Panc1 (cell line): Measurements from ENCODE around the gene SMAD1. TPM values are rescaled to one million over a fixed set of nuclear protein-coding genes. Genes with fewer than 3 reads are reported as not detected.
"Not testable (repeated sequence)": the region's sequence is repeated elsewhere in the genome, so short reads cannot be mapped to it uniquely, and the experiment has no call there.

Source experiments
- ATAC-seq: fragments of 200-7000 bp; cut with Tn5 transposase; 2 replicates; pipeline ENCODE4 v1.9.1; 2020; ENCODE audit warnings: mild to moderate bottlenecking, moderate library complexity
- BruUV-seq: library from RNA; stranded (reverse); fragments of 400-500 nt; replicated peaks from 2 replicates; lab custom pipeline; 2021; lab: Mats Ljungman, UMichigan
- CTCF ChIA-PET: fragments of 300-600 bp; sonication (Branson Sonifier 250); formaldehyde crosslinking; loops from one replicate; lab custom pipeline; 2022; ENCODE audit warnings: antibody characterized with exemption; lab: Charles Lee
- POLR2A ChIA-PET: fragments of 300-600 bp; sonication (Branson Sonifier 250); formaldehyde crosslinking; loops from one replicate; lab custom pipeline; 2022; ENCODE audit warnings: antibody characterized with exemption; lab: Charles Lee
- DNase-seq: peaks from one replicate; pipeline ENCODE4 v3.0.0-alpha.2; 2010; ENCODE audit warnings: low read depth, low spot score
- H3K27ac ChIP-seq: 2 replicates; pipeline ENCODE4 v1.5.1; 2011; ENCODE audit warnings: mild to moderate bottlenecking, low read length, inconsistent platforms
- H3K27me3 ChIP-seq: fragments of 200-500 bp; sonication (Bioruptor generic); 2 replicates; pipeline ENCODE4 v1.6.0; 2014; ENCODE audit warnings: low read length, inconsistent platforms; ENCODE audit not compliant: control insufficient read depth, insufficient read depth
- H3K36me3 ChIP-seq: fragments of 200-500 bp; sonication (Bioruptor generic); 2 replicates; pipeline ENCODE4 v1.5.1; 2014; ENCODE audit warnings: inconsistent platforms, mild to moderate bottlenecking, low read length, moderate library complexity; ENCODE audit not compliant: control insufficient read depth, insufficient read depth
- H3K4me1 ChIP-seq: 2 replicates; pipeline ENCODE4 v1.5.1; 2011; ENCODE audit warnings: inconsistent platforms, mild to moderate bottlenecking, low read length, moderate library complexity; ENCODE audit not compliant: control insufficient read depth, insufficient read depth
- H3K4me3 ChIP-seq, 2 experiments: 2 replicates each; pipeline ENCODE4 v1.5.1; 2011 to 2012; ENCODE audit warnings: low read depth in 2 of 2, low read length in 2 of 2, mild to moderate bottlenecking in 2 of 2, inconsistent platforms in 1 of 2, moderate library complexity in 1 of 2
- H3K9me3 ChIP-seq: fragments of 200-500 bp; sonication (Bioruptor generic); 2 replicates; pipeline ENCODE4 v1.5.1; 2014; ENCODE audit warnings: low read depth, mild to moderate bottlenecking, inconsistent platforms, low read length, moderate library complexity; ENCODE audit not compliant: control insufficient read depth, insufficient read depth
- POLR2AphosphoS5 ChIP-seq: IDR thresholded peaks from 2 replicates; pipeline ENCODE4 v1.6.1; 2012; ENCODE audit warnings: mild to moderate bottlenecking, low read depth, low read length, moderate library complexity
- SIN3A ChIP-seq: IDR thresholded peaks from 2 replicates; pipeline ENCODE4 v1.6.1; 2012; ENCODE audit warnings: low read depth, mild to moderate bottlenecking, low read length, moderate library complexity, borderline replicate concordance; ENCODE audit not compliant: insufficient read depth
- TCF7L2 ChIP-seq: IDR thresholded peaks from 2 replicates; pipeline ENCODE4 v1.6.1; 2011; ENCODE audit warnings: mild to moderate bottlenecking, low read depth, low read length, inconsistent platforms
- in situ Hi-C: cut with HindIII; loops from 2 replicates; pipeline ENCODE4 v1.10.0; 2016; ENCODE audit warnings: low sequenced_read_pairs, low pct_unique_long_range_greater_than_20kb
- intact Hi-C: fragments of 100-400 bp; cut with micrococcal nuclease; formaldehyde crosslinking; loops from one replicate; pipeline ENCODE4 v1.10.0; 2022; ENCODE audit not compliant: unreplicated experiment
- total RNA-seq: library from RNA; stranded (reverse); gene quantifications from one replicate; pipeline ENCODE4 v1.2.1, GENCODE V29; 2021; ENCODE audit not compliant: unreplicated experiment
- TF ChIP-seq, protein P1 (sequence below), 2 experiments: IDR thresholded peaks; 2 replicates each; pipeline ENCODE4 v1.6.1; 2011 to 2012; ENCODE audit warnings: low read depth in 2 of 2, control low read depth in 1 of 2, low read length in 1 of 2, mild to moderate bottlenecking in 1 of 2, moderate library complexity in 1 of 2; ENCODE audit not compliant: insufficient read depth in 1 of 2

The SMAD1 gene
- total RNA-seq, 1 experiment from 2014 or later, result 24.1 TPM

DNA sequence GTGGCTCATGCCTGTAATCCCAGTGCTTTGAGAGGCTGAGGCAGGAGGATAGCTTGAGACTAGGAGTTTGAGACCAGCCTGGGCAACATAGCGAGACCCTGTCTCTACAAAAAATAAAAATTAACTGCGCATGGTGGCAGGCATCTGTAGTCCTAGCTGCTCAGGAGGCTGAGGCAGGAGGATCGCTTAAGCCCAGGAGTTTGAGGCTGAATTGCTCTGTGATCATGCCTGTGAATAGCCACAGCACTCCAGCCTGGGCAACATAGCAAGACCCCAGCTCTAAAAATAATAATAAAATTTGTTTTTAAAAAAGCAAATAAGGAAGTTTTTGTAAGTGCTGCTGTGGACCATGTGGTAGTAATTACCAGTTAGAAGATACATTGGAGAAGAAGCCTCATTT, 51.8 kb downstream of the SMAD1 start:
- CTCF ChIA-PET, H3K27me3 ChIP-seq, H3K4me3 ChIP-seq, H3K36me3 ChIP-seq, H3K9me3 ChIP-seq, intact Hi-C loops, in situ Hi-C loops, DNase-seq, ATAC-seq, POLR2A ChIA-PET, H3K4me1 ChIP-seq, H3K27ac ChIP-seq, BruUV-seq: not testable (repeated sequence)

DNA sequence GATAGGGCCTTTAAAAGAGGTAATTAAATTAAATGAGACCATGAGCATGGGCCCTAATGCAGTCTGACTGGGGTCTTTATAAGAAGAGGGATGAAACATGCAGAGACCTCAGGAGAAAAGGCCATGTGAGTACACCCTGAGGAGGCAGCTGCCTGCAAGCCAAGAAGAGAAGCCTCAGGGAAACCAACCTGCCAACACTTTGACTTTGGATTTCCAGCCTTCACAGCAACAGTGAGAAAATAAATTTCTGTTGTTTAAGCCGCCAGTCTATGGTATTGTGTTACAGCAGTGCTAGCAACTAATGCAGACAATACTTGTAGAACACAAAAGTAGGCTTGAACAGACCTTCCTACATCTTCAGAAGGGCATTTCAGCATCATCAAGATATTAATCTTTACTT, 52.3 kb downstream of the SMAD1 start:
- Histone ChIP-seq H3K4me1 (peaks cover 4% of the 10 kb centered on the region; the same call in 1 of the 2 replicates), H3K9me3 (no peaks in the 10 kb centered on the region), H3K27me3 (no peaks in the 10 kb centered on the region), H3K4me3 (no peak overlapping the region), H3K36me3 (no peaks in the 10 kb centered on the region), H3K27ac (no peak overlapping the region)
- ATAC-seq (no peak), DNase-seq (no peak)
- POLR2A ChIA-PET, result no interaction called here
- no TSS peak for BruUV-seq
- TF ChIP-seq SIN3A (no peak), TCF7L2 (no peak)
- TF ChIP-seq, protein P1, sequence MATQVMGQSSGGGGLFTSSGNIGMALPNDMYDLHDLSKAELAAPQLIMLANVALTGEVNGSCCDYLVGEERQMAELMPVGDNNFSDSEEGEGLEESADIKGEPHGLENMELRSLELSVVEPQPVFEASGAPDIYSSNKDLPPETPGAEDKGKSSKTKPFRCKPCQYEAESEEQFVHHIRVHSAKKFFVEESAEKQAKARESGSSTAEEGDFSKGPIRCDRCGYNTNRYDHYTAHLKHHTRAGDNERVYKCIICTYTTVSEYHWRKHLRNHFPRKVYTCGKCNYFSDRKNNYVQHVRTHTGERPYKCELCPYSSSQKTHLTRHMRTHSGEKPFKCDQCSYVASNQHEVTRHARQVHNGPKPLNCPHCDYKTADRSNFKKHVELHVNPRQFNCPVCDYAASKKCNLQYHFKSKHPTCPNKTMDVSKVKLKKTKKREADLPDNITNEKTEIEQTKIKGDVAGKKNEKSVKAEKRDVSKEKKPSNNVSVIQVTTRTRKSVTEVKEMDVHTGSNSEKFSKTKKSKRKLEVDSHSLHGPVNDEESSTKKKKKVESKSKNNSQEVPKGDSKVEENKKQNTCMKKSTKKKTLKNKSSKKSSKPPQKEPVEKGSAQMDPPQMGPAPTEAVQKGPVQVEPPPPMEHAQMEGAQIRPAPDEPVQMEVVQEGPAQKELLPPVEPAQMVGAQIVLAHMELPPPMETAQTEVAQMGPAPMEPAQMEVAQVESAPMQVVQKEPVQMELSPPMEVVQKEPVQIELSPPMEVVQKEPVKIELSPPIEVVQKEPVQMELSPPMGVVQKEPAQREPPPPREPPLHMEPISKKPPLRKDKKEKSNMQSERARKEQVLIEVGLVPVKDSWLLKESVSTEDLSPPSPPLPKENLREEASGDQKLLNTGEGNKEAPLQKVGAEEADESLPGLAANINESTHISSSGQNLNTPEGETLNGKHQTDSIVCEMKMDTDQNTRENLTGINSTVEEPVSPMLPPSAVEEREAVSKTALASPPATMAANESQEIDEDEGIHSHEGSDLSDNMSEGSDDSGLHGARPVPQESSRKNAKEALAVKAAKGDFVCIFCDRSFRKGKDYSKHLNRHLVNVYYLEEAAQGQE (IDR thresholded peaks at IDR 0.05; ENCODE audit: insufficient read depth in 1 of 2, low read depth in 2 of 2, low read length in 1 of 2), result no peak
- intact Hi-C loops (no loop called here), in situ Hi-C loops (no loop called here)
- CTCF ChIA-PET, result no interaction called here

- Histone ChIP-seq H3K36me3 (no peaks in the 10 kb centered on the region), H3K4me1 (peaks cover 4% of the 10 kb centered on the region), H3K27ac (no peak overlapping the region), H3K4me3 (no peak overlapping the region), H3K9me3 (no peaks in the 10 kb centered on the region), H3K27me3 (no peaks in the 10 kb centered on the region)
- DNase-seq (no peak), ATAC-seq (no peak)
- TF ChIP-seq POLR2AphosphoS5 (no peak), SIN3A (no peak)
- TF ChIP-seq, protein P1 (IDR thresholded peaks at IDR 0.05; ENCODE audit: insufficient read depth in 1 of 2, low read depth in 2 of 2, low read length in 1 of 2), result no peak
- in situ Hi-C loops (no loop called here), intact Hi-C loops (no loop called here)
- no TSS peak for BruUV-seq
- CTCF ChIA-PET, result no interaction called here
- POLR2A ChIA-PET, result no interaction called here
Observed at GRCh38 chr4:145535202-145535601, 53.5 kb downstream of the SMAD1 start.
